A673 (cell line): ENCODE data around the gene PHF19. TPM values are rescaled to one million over a fixed set of nuclear protein-coding genes. Genes with fewer than 3 reads are reported as not detected.

Experiments
- BruUV-seq: library from RNA; stranded (reverse); fragments of 400-500 nt; replicated peaks from 2 replicates; lab custom pipeline; 2021; lab: Mats Ljungman, UMichigan
- CTCF ChIA-PET: fragments of 300-600 bp; sonication (Branson Sonifier 250); formaldehyde crosslinking; loops from one replicate; lab custom pipeline; 2022; ENCODE audit warnings: antibody characterized with exemption; lab: Charles Lee
- POLR2A ChIA-PET: fragments of 300-600 bp; sonication (Branson Sonifier 250); formaldehyde crosslinking; loops from one replicate; lab custom pipeline; 2022; ENCODE audit warnings: antibody characterized with exemption; ENCODE audit not compliant: low non-redundant PET; lab: Charles Lee
- DNase-seq: peaks from one replicate; pipeline ENCODE4 v3.0.0-alpha.2; 2015; ENCODE audit warnings: low spot score
- H3K27ac ChIP-seq: fragments of 200-600 bp; sonication (generic); 2 replicates; pipeline ENCODE4 v1.5.1; 2016; ENCODE audit warnings: mixed run types, low read depth, mild to moderate bottlenecking, mixed read lengths, antibody characterized with exemption, low read length; ENCODE audit not compliant: poor library complexity, severe bottlenecking
- H3K27me3 ChIP-seq: fragments of 200-600 bp; sonication (generic); replicated peaks from 2 replicates; pipeline ENCODE4 v1.6.1; 2017; ENCODE audit warnings: mixed run types, low read depth, mild to moderate bottlenecking, mixed read lengths, antibody characterized with exemption, low read length; ENCODE audit not compliant: insufficient read depth, poor library complexity
- H3K36me3 ChIP-seq: fragments of 200-600 bp; sonication (generic); 2 replicates; pipeline ENCODE4 v1.6.1; 2016; ENCODE audit warnings: mixed run types, mild to moderate bottlenecking, mixed read lengths, antibody characterized with exemption, low read length; ENCODE audit not compliant: insufficient read depth, poor library complexity, severe bottlenecking
- H3K4me1 ChIP-seq: fragments of 200-600 bp; sonication (generic); 2 replicates; pipeline ENCODE4 v1.6.1; 2017; ENCODE audit warnings: mixed run types, mild to moderate bottlenecking, mixed read lengths, antibody characterized with exemption, low read length; ENCODE audit not compliant: insufficient read depth, poor library complexity, severe bottlenecking
- H3K4me3 ChIP-seq: fragments of 200-600 bp; sonication (generic); 2 replicates; pipeline ENCODE4 v1.5.1; 2016; ENCODE audit warnings: low read depth, mixed run types, mild to moderate bottlenecking, mixed read lengths, low read length; ENCODE audit not compliant: poor library complexity, severe bottlenecking
- H3K9me3 ChIP-seq: fragments of 200-600 bp; sonication (generic); 2 replicates; pipeline ENCODE4 v1.6.1; 2016; ENCODE audit warnings: mixed run types, low read depth, mild to moderate bottlenecking, mixed read lengths, antibody characterized with exemption, low read length; ENCODE audit not compliant: poor library complexity, severe bottlenecking
- EZH2 ChIP-seq: fragments of 200-600 bp; sonication (generic); IDR thresholded peaks from 2 replicates; pipeline ENCODE4 v1.6.1; 2017; ENCODE audit warnings: borderline replicate concordance, low read depth, mild to moderate bottlenecking, mixed read lengths, antibody characterized with exemption, low read length; ENCODE audit not compliant: poor library complexity, severe bottlenecking
- intact Hi-C: fragments of 100-400 bp; cut with micrococcal nuclease; formaldehyde crosslinking; loops from one replicate; pipeline ENCODE4 v1.10.0; 2022; ENCODE audit not compliant: unreplicated experiment
- total RNA-seq: library from RNA; stranded (reverse); gene quantifications from 2 replicates; pipeline ENCODE4 v1.2.3, GENCODE V29; 2021
- TF ChIP-seq, protein P1 (sequence below): fragments of 300-800, 200-600 bp; sonication (generic); conservative IDR thresholded peaks from 2 replicates; pipeline ENCODE4 v1.5.1; 2017; ENCODE audit warnings: low read depth, mild to moderate bottlenecking, antibody characterized with exemption, low read length, moderate library complexity, mixed read lengths

PHF19 gene
- total RNA-seq, 1 experiment from 2014 or later, result 75.7 TPM

DNA sequence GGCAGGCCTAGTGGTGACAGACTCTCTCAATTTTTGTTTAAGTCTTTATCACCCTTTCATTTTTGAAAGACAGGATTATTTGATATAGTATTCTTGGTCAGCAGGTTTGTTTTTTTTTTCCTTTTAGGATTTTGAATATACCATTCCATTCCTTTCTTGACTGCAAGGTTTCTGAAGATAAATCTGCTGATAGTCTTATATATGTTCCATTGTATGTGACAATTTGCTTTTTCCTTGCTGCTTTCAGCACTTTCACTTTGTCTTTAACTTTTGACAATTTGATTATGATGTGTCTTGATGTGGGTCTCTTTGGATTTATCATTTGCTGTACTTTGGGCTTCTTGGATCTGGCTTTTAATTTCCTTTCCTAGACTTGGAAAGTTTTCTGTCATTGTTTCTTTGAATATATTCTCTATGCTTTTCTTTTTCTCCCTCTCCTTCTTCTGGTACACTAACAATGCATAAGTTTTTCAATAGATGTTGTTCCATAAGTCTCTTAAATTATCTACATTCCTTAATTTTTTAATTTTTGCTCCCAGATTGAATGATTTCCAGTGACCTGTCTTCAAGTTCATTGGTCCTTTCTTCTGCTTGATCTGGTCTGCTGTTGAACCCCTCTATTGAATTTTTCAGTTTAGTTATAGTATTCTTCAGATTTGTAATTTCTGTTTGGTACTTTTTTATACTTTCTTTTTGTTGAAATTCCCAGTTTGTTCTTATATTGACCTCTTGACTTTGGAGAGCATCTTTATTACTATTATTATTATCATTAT, 69.2 kb downstream of the PHF19 start:
- no TSS peak for BruUV-seq
- CTCF ChIA-PET, result no interaction called here

More for the DNA sequence above, 69.2 kb downstream of the PHF19 start:
- DNase-seq, result no peak
- TF ChIP-seq, protein P1, sequence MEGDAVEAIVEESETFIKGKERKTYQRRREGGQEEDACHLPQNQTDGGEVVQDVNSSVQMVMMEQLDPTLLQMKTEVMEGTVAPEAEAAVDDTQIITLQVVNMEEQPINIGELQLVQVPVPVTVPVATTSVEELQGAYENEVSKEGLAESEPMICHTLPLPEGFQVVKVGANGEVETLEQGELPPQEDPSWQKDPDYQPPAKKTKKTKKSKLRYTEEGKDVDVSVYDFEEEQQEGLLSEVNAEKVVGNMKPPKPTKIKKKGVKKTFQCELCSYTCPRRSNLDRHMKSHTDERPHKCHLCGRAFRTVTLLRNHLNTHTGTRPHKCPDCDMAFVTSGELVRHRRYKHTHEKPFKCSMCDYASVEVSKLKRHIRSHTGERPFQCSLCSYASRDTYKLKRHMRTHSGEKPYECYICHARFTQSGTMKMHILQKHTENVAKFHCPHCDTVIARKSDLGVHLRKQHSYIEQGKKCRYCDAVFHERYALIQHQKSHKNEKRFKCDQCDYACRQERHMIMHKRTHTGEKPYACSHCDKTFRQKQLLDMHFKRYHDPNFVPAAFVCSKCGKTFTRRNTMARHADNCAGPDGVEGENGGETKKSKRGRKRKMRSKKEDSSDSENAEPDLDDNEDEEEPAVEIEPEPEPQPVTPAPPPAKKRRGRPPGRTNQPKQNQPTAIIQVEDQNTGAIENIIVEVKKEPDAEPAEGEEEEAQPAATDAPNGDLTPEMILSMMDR, result no peak
- TF ChIP-seq EZH2, result no peak
- intact Hi-C loops, result no loop called here
- no peak overlapping the region for H3K27ac ChIP-seq
- no peaks in the 10 kb centered on the region for H3K36me3 ChIP-seq
- no peak overlapping the region for H3K4me3 ChIP-seq
- H3K9me3 ChIP-seq, result peaks cover 17% of the 10 kb centered on the region
- no peaks in the 10 kb centered on the region for H3K4me1 ChIP-seq
- POLR2A ChIA-PET, result no interaction called here
- no peaks in the 10 kb centered on the region for H3K27me3 ChIP-seq

Other genes with a start within 250 kb of the PHF19 start
- gene MEGF9, start 162.7 kb downstream of the PHF19 start, total RNA-seq, result 11.5 and 12.2 TPM in 2 replicates
- 63.9 and 68.5 TPM in 2 replicates for gene FBXW2, start 83.8 kb downstream of the PHF19 start, total RNA-seq
- 64.9 and 67.0 TPM in 2 replicates for gene PSMD5, start 34.3 kb downstream of the PHF19 start, total RNA-seq
- gene TRAF1, start 49.6 kb upstream of the PHF19 start, total RNA-seq, result 0.73 and 0.85 TPM in 2 replicates
- 4.0 and 4.4 TPM in 2 replicates for gene C5, start 173.1 kb upstream of the PHF19 start, total RNA-seq
- gene CNTRL, start 197.8 kb upstream of the PHF19 start, total RNA-seq, result 26.3 and 30.0 TPM in 2 replicates